HEK293 (cell line): ENCODE measurements around the gene KRTAP10-4.

Experiments
- CTCF ChIA-PET: fragments of 350-600 bp; formaldehyde crosslinking; extraction: SDS; loops from one replicate; lab custom pipeline; 2021; ENCODE audit warnings: antibody characterized with exemption; lab: Yijun Ruan, JAX
- POLR2A ChIA-PET: fragments of 300-600 bp; formaldehyde crosslinking; extraction: SDS; loops from one replicate; lab custom pipeline; 2020; ENCODE audit warnings: antibody characterized with exemption, inconsistent platforms; lab: Yijun Ruan, JAX
- H3K27ac ChIP-seq: fragments of 200-500 bp; sonication (Bioruptor generic); 2 replicates; pipeline ENCODE4 v1.5.1; 2014; ENCODE audit warnings: low read depth, low read length, control low read depth, inconsistent platforms; ENCODE audit errors: extremely low read depth
- H3K36me3 ChIP-seq, 2 experiments: fragments of 200-500 bp in 1 of 2; sonication (Bioruptor generic) in 1 of 2; 1 replicate in 1 of 2; 2 replicates in 1 of 2; pipeline ENCODE4 v1.5.1; 2014 to 2017; ENCODE audit warnings: inconsistent platforms in 2 of 2, low read length in 2 of 2; ENCODE audit not compliant: control insufficient read depth in 2 of 2, insufficient read depth in 1 of 2
- H3K4me1 ChIP-seq: fragments of 200-500 bp; sonication (Bioruptor generic); 2 replicates; pipeline ENCODE4 v1.5.1; 2014; ENCODE audit warnings: mild to moderate bottlenecking, low read length, inconsistent platforms; ENCODE audit not compliant: control insufficient read depth, insufficient read depth
- H3K4me3 ChIP-seq: 2 replicates; pipeline ENCODE4 v1.5.1; 2011; ENCODE audit warnings: low read depth, mild to moderate bottlenecking, control low read depth, low read length, moderate library complexity
- H3K9me3 ChIP-seq: fragments of 200-500 bp; sonication (Bioruptor generic); 2 replicates; pipeline ENCODE4 v1.5.1; 2014; ENCODE audit warnings: low read depth, low read length, inconsistent platforms; ENCODE audit not compliant: control insufficient read depth, insufficient read depth
- ATF2 ChIP-seq: fragments of 450-650 bp; formaldehyde crosslinking; IDR thresholded peaks from 2 replicates; pipeline ENCODE4 v1.5.1; 2016; ENCODE audit warnings: missing biosample characterization, missing genetic modification characterization, low read depth
- BCL6B ChIP-seq: fragments of 450-650 bp; formaldehyde crosslinking; IDR thresholded peaks from 2 replicates; pipeline ENCODE4 v1.5.1; 2017; ENCODE audit warnings: missing biosample characterization, missing genetic modification characterization
- GFI1B ChIP-seq: fragments of 450-650 bp; formaldehyde crosslinking; IDR thresholded peaks from 2 replicates; pipeline ENCODE4 v1.5.1; 2016; ENCODE audit warnings: missing biosample characterization, missing genetic modification characterization
- GLI4 ChIP-seq: fragments of 450-650 bp; formaldehyde crosslinking; IDR thresholded peaks from 2 replicates; pipeline ENCODE4 v1.5.1; 2016; ENCODE audit warnings: missing biosample characterization, missing genetic modification characterization
- OVOL3 ChIP-seq: fragments of 450-650 bp; formaldehyde crosslinking; IDR thresholded peaks from 2 replicates; pipeline ENCODE4 v1.5.1; 2016; ENCODE audit warnings: missing biosample characterization, missing genetic modification characterization
- SCRT1 ChIP-seq: fragments of 450-650 bp; formaldehyde crosslinking; IDR thresholded peaks from 2 replicates; pipeline ENCODE4 v1.5.1; 2016; ENCODE audit warnings: missing biosample characterization, missing genetic modification characterization, borderline replicate concordance
- SCRT2 ChIP-seq: fragments of 450-650 bp; formaldehyde crosslinking; IDR thresholded peaks from 2 replicates; pipeline ENCODE4 v1.5.1; 2016; ENCODE audit warnings: missing biosample characterization, missing genetic modification characterization
- TRIM28 ChIP-seq: IDR thresholded peaks from 2 replicates; pipeline ENCODE4 v1.6.1; 2011; ENCODE audit warnings: low read length, control low read depth, borderline replicate concordance
- ZBTB44 ChIP-seq: fragments of 450-650 bp; IDR thresholded peaks from 2 replicates; pipeline ENCODE4 v1.5.1; 2018; ENCODE audit warnings: missing biosample characterization, mild to moderate bottlenecking, missing genetic modification characterization
- ZIC2 ChIP-seq: fragments of 450-650 bp; formaldehyde crosslinking; IDR thresholded peaks from 2 replicates; pipeline ENCODE4 v1.5.1; 2016; ENCODE audit warnings: missing biosample characterization, missing genetic modification characterization
- ZNF221 ChIP-seq: fragments of 450-650 bp; formaldehyde crosslinking; IDR thresholded peaks from 2 replicates; pipeline ENCODE4 v1.5.1; 2017; ENCODE audit warnings: missing biosample characterization, missing genetic modification characterization, borderline replicate concordance
- ZNF26 ChIP-seq: fragments of 450-650 bp; formaldehyde crosslinking; IDR thresholded peaks from 2 replicates; pipeline ENCODE4 v1.5.1; 2016; ENCODE audit warnings: missing biosample characterization, missing genetic modification characterization
- ZNF266 ChIP-seq: fragments of 450-650 bp; formaldehyde crosslinking; IDR thresholded peaks from 2 replicates; pipeline ENCODE4 v1.5.1; 2016; ENCODE audit warnings: missing biosample characterization, missing genetic modification characterization, low read depth
- ZNF350 ChIP-seq: fragments of 450-650 bp; formaldehyde crosslinking; IDR thresholded peaks from 2 replicates; pipeline ENCODE4 v1.5.0; 2017; ENCODE audit warnings: missing biosample characterization, mild to moderate bottlenecking, missing genetic modification characterization
- ZNF449 ChIP-seq: fragments of 450-650 bp; formaldehyde crosslinking; IDR thresholded peaks from 2 replicates; pipeline ENCODE4 v1.5.1; 2017; ENCODE audit warnings: missing biosample characterization, mild to moderate bottlenecking, missing genetic modification characterization, moderate library complexity
- ZNF558 ChIP-seq: fragments of 450-650 bp; formaldehyde crosslinking; IDR thresholded peaks from 2 replicates; pipeline ENCODE4 v1.5.1; 2016; ENCODE audit warnings: missing biosample characterization, missing genetic modification characterization
- ZNF785 ChIP-seq: fragments of 450-650 bp; formaldehyde crosslinking; IDR thresholded peaks from 2 replicates; pipeline ENCODE4 v1.5.1; 2016; ENCODE audit warnings: missing biosample characterization, missing genetic modification characterization
- ZSCAN16 ChIP-seq: fragments of 450-650 bp; formaldehyde crosslinking; IDR thresholded peaks from 2 replicates; pipeline ENCODE4 v1.5.1; 2016; ENCODE audit warnings: missing biosample characterization, missing genetic modification characterization
- ZSCAN23 ChIP-seq: fragments of 450-650 bp; formaldehyde crosslinking; IDR thresholded peaks from 2 replicates; pipeline ENCODE4 v1.5.1; 2016; ENCODE audit warnings: missing biosample characterization, missing genetic modification characterization

The KRTAP10-4 gene

GRCh38 chr21:44525391-44526095 is 48.0 kb upstream of the KRTAP10-4 start:
- ChIA-PET POLR2A (no interaction called here), CTCF (no interaction called here)
- Histone ChIP-seq H3K36me3 (no peaks in the 10 kb centered on the region), H3K4me1 (no peaks in the 10 kb centered on the region), H3K4me3 (no peak overlapping the region), H3K27ac (no peak overlapping the region), H3K9me3 (no peaks in the 10 kb centered on the region)
- no peak for TF ChIP-seq ZNF26 (tag by site-specific recombination)
- no peak for TF ChIP-seq ZSCAN23 (tag by site-specific recombination)
- no peak for TF ChIP-seq ZNF221 (tag by site-specific recombination)
- TF ChIP-seq TRIM28: no peak
- TF ChIP-seq SCRT1 (tag by site-specific recombination): no peak
- no peak for TF ChIP-seq ZNF350 (tag by site-specific recombination)
- no peak for TF ChIP-seq OVOL3 (tag by site-specific recombination)
- no peak for TF ChIP-seq GLI4 (tag by site-specific recombination)

- no peaks in the 10 kb centered on the region for H3K36me3 ChIP-seq
- TF ChIP-seq ZBTB44 (tag by site-specific recombination): no peak
- TF ChIP-seq ATF2 (tag by site-specific recombination): peak; percentile 48; the same call in 1 of the 2 replicates
- CTCF ChIA-PET: interaction anchor here (0.6 kb wide), 1 partner anchor 39 kb away, joined by 3 read pairs; no protein-coding TSS in a partner anchor
- no peaks in the 10 kb centered on the region for H3K4me1 ChIP-seq
- POLR2A ChIA-PET: no interaction called here
- no peak overlapping the region for H3K4me3 ChIP-seq
- no peak overlapping the region for H3K27ac ChIP-seq
- H3K9me3 ChIP-seq: no peaks in the 10 kb centered on the region
Observed at GRCh38 chr21:44526096-44526997, 47.2 kb upstream of the KRTAP10-4 start.

GRCh38 chr21:44527156-44527982 is 46.2 kb upstream of the KRTAP10-4 start:
- CTCF ChIA-PET: interaction anchor here (0.6 kb wide), 1 partner anchor 40 kb away, joined by 3 read pairs; no protein-coding TSS in a partner anchor
- Histone ChIP-seq H3K9me3 (no peaks in the 10 kb centered on the region), H3K27ac (no peak overlapping the region), H3K4me1 (no peaks in the 10 kb centered on the region), H3K36me3 (no peaks in the 10 kb centered on the region), H3K4me3 (no peak overlapping the region)
- POLR2A ChIA-PET: no interaction called here
- TF ChIP-seq ZNF785 (tag by site-specific recombination) (no peak), ZIC2 (no peak), SCRT2 (no peak), ZNF558 (no peak), GFI1B (no peak), ZNF266 (tag by site-specific recombination) (no peak), BCL6B (tag by site-specific recombination) (no peak), ZSCAN16 (tag by site-specific recombination) (no peak), ZNF449 (tag by site-specific recombination) (no peak)
